ENCODE results near the gene PLEKHN1.
"Not testable (repeated sequence)": the region's sequence is repeated elsewhere in the genome, so short reads cannot be mapped to it uniquely, and the experiment has no call there.

The PLEKHN1 gene

GRCh38 chr1:942411-942821, 23.9 kb upstream of the PLEKHN1 start:
- TF ChIP-seq CTCF (IDR thresholded peaks at IDR 0.05; ENCODE audit: low read depth, low read length, missing control alignments) = no peak
- in situ Hi-C loops (cut with HindIII; ENCODE audit: low sequenced_read_pairs) = no loop called here
- DNase-seq (ENCODE audit: low read depth) = no peak
- H3K4me3 ChIP-seq (ENCODE audit: low read depth, low read length) = peak overlapping the region; percentile 42

- H3K4me3 ChIP-seq (ENCODE audit: low read depth, low read length) = peak overlapping the region; percentile 42
- peak; percentile 27 for DNase-seq (ENCODE audit: low read depth)
- TF ChIP-seq CTCF (IDR thresholded peaks at IDR 0.05; ENCODE audit: low read depth, low read length, missing control alignments) = no peak
- in situ Hi-C loops (cut with HindIII; ENCODE audit: low sequenced_read_pairs) = no loop called here
These were observed 23.3 kb upstream of the PLEKHN1 start for GRCh38 chr1:942864-943533.

GRCh38 chr1:943545-944340, 22.5 kb upstream of the PLEKHN1 start:
- TF ChIP-seq CTCF (IDR thresholded peaks at IDR 0.05; ENCODE audit: low read depth, low read length, missing control alignments) = no peak
- peak overlapping the region; percentile 42 for H3K4me3 ChIP-seq (ENCODE audit: low read depth, low read length)
- in situ Hi-C loops (cut with HindIII; ENCODE audit: low sequenced_read_pairs) = no loop called here
- DNase-seq (ENCODE audit: low read depth) = no peak

- H3K4me3 ChIP-seq (ENCODE audit: low read depth, low read length) = no peak overlapping the region
- in situ Hi-C loops (cut with HindIII; ENCODE audit: low sequenced_read_pairs) = no loop called here
- peak; percentile 42 for DNase-seq (ENCODE audit: low read depth)
- TF ChIP-seq CTCF (IDR thresholded peaks at IDR 0.05; ENCODE audit: low read depth, low read length, missing control alignments) = no peak
These were observed 21.6 kb upstream of the PLEKHN1 start for GRCh38 chr1:944341-945325.

- DNase-seq (ENCODE audit: low read depth) = no peak
- TF ChIP-seq CTCF (IDR thresholded peaks at IDR 0.05; ENCODE audit: low read depth, low read length, missing control alignments) = no peak
- in situ Hi-C loops (cut with HindIII; ENCODE audit: low sequenced_read_pairs) = no loop called here
- H3K4me3 ChIP-seq (ENCODE audit: low read depth, low read length) = no peak overlapping the region
These were observed 20.4 kb upstream of the PLEKHN1 start for GRCh38 chr1:945688-946556.

GRCh38 chr1:946811-947210, 19.5 kb upstream of the PLEKHN1 start:
- H3K4me3 ChIP-seq (ENCODE audit: low read depth, low read length); in situ Hi-C loops (cut with HindIII; ENCODE audit: low sequenced_read_pairs); DNase-seq (ENCODE audit: low read depth): not testable (repeated sequence)
